IgD-negative memory B cell (primary cell): ENCODE measurements around the gene DSCAM. TPM values are rescaled to one million over a fixed set of nuclear protein-coding genes. Genes with fewer than 3 reads are reported as not detected.

Experiments used
- H3K27ac Mint-ChIP-seq, 3 donors: one replicate each; pipeline ENCODE4 v1.8.0; 2020 to 2022; ENCODE audit warnings: mild to moderate bottlenecking in 3 of 3, mixed read lengths in 3 of 3, moderate library complexity in 1 of 3
- H3K27me3 Mint-ChIP-seq: one replicate; pipeline ENCODE4 v1.8.0; 2021; ENCODE audit warnings: mixed read lengths
- H3K36me3 Mint-ChIP-seq: one replicate; pipeline ENCODE4 v1.8.0; 2020; ENCODE audit warnings: mild to moderate bottlenecking, mixed read lengths
- H3K4me1 Mint-ChIP-seq, 3 donors: one replicate each; pipeline ENCODE4 v1.8.0; 2020 to 2022; ENCODE audit warnings: mixed read lengths in 3 of 3, mild to moderate bottlenecking in 1 of 3
- H3K4me3 Mint-ChIP-seq, 4 donors: one replicate each; pipeline ENCODE4 v1.8.0; 2020 to 2022; ENCODE audit warnings: mild to moderate bottlenecking in 4 of 4, mixed read lengths in 4 of 4, moderate library complexity in 3 of 4
- H3K9me3 Mint-ChIP-seq, 3 donors: one replicate each; pipeline ENCODE4 v1.8.0; 2020 to 2021; ENCODE audit warnings: mixed read lengths in 3 of 3, mild to moderate bottlenecking in 1 of 3
- polyA plus RNA-seq: library from polyadenylated mRNA; unstranded; fragments of 300-500 nt; fragmentation: Illumina TruSeq; gene quantifications from one replicate; pipeline ENCODE4 v1.2.3, GENCODE V29; 2021

The DSCAM gene
- polyA plus RNA-seq, 1 donor from 2014 or later = not detected

- Mint-ChIP-seq H3K27ac (no peak overlapping the region), H3K27me3 (no peaks in the 10 kb centered on the region), H3K4me3 (no peak overlapping the region), H3K9me3 (peaks cover 0 to 9% (median 0%) of the 10 kb centered on the region in 3 donors), H3K36me3 (peaks cover 4% of the 10 kb centered on the region), H3K4me1 (no peaks in the 10 kb centered on the region)
These were observed 694.5 kb downstream of the DSCAM start for GRCh38 chr21:40152476-40152875.

GRCh38 chr21:40151611-40152010 lies 695.3 kb downstream of the DSCAM start:
- Mint-ChIP-seq H3K9me3 (peaks cover 0 to 9% (median 0%) of the 10 kb centered on the region in 3 donors), H3K4me1 (no peaks in the 10 kb centered on the region), H3K27ac (no peak overlapping the region), H3K27me3 (no peaks in the 10 kb centered on the region), H3K4me3 (no peak overlapping the region), H3K36me3 (peaks cover 4% of the 10 kb centered on the region)

GRCh38 chr21:40146216-40146837 lies 700.6 kb downstream of the DSCAM start:
- H3K36me3 Mint-ChIP-seq = no peaks in the 10 kb centered on the region
- no peaks in the 10 kb centered on the region for H3K27me3 Mint-ChIP-seq
- H3K27ac Mint-ChIP-seq = no peak overlapping the region
- H3K4me1 Mint-ChIP-seq = peaks cover 0 to 1% (median 0%) of the 10 kb centered on the region in 3 donors
- H3K9me3 Mint-ChIP-seq = peaks cover 0 to 2% (median 0%) of the 10 kb centered on the region in 3 donors
- no peak overlapping the region for H3K4me3 Mint-ChIP-seq

- Mint-ChIP-seq H3K4me1 (peaks cover 0 to 1% (median 0%) of the 10 kb centered on the region in 3 donors), H3K4me3 (no peak overlapping the region), H3K27me3 (no peaks in the 10 kb centered on the region), H3K27ac (no peak overlapping the region), H3K36me3 (no peaks in the 10 kb centered on the region), H3K9me3 (peaks cover 0 to 2% (median 0%) of the 10 kb centered on the region in 3 donors)
These were observed 703.0 kb downstream of the DSCAM start for GRCh38 chr21:40143822-40144525.

- Mint-ChIP-seq H3K27ac (peak overlapping the region in 1 of 3 donors; percentile 61), H3K9me3 (peaks cover 0 to 2% (median 0%) of the 10 kb centered on the region in 3 donors), H3K27me3 (no peaks in the 10 kb centered on the region), H3K36me3 (no peaks in the 10 kb centered on the region), H3K4me3 (no peak overlapping the region), H3K4me1 (peaks cover 0 to 1% (median 0%) of the 10 kb centered on the region in 3 donors)
These were observed 705.3 kb downstream of the DSCAM start for GRCh38 chr21:40141621-40142020.

- Mint-ChIP-seq H3K4me1 (peaks cover 0 to 1% (median 0%) of the 10 kb centered on the region in 3 donors), H3K9me3 (no peaks in the 10 kb centered on the region), H3K27ac (no peak overlapping the region), H3K4me3 (no peak overlapping the region), H3K36me3 (no peaks in the 10 kb centered on the region), H3K27me3 (no peaks in the 10 kb centered on the region)
These were observed 706.3 kb downstream of the DSCAM start for GRCh38 chr21:40140675-40141074.

- Mint-ChIP-seq H3K36me3 (no peaks in the 10 kb centered on the region), H3K27ac (no peak overlapping the region), H3K9me3 (peaks cover 0 to 2% (median 0%) of the 10 kb centered on the region in 3 donors), H3K27me3 (no peaks in the 10 kb centered on the region), H3K4me1 (peaks cover 0 to 1% (median 0%) of the 10 kb centered on the region in 3 donors), H3K4me3 (no peak overlapping the region)
These were observed 707.3 kb downstream of the DSCAM start for GRCh38 chr21:40139636-40140035.

GRCh38 chr21:40136571-40136970 lies 710.4 kb downstream of the DSCAM start:
- Mint-ChIP-seq H3K36me3 (no peaks in the 10 kb centered on the region), H3K27me3 (no peaks in the 10 kb centered on the region), H3K9me3 (peaks cover 0 to 4% (median 2%) of the 10 kb centered on the region in 3 donors), H3K4me1 (no peaks in the 10 kb centered on the region), H3K4me3 (no peak overlapping the region), H3K27ac (peak overlapping the region in 1 of 3 donors; percentile 22)

- Mint-ChIP-seq H3K27ac (no peak overlapping the region), H3K4me3 (peak overlapping the region in 1 of 4 donors; percentile 58), H3K9me3 (peaks cover 0 to 4% (median 2%) of the 10 kb centered on the region in 3 donors), H3K36me3 (no peaks in the 10 kb centered on the region), H3K27me3 (no peaks in the 10 kb centered on the region), H3K4me1 (no peaks in the 10 kb centered on the region)
These were observed 712.0 kb downstream of the DSCAM start for GRCh38 chr21:40134731-40135492.

GRCh38 chr21:40130476-40130875 lies 716.5 kb downstream of the DSCAM start:
- H3K36me3 Mint-ChIP-seq = no peaks in the 10 kb centered on the region
- H3K4me3 Mint-ChIP-seq = no peak overlapping the region
- no peaks in the 10 kb centered on the region for H3K27me3 Mint-ChIP-seq
- H3K9me3 Mint-ChIP-seq = peaks cover 3 to 4% (median 3%) of the 10 kb centered on the region in 3 donors
- no peak overlapping the region for H3K27ac Mint-ChIP-seq
- H3K4me1 Mint-ChIP-seq = no peaks in the 10 kb centered on the region

GRCh38 chr21:40129809-40130208 lies 717.1 kb downstream of the DSCAM start:
- Mint-ChIP-seq H3K9me3 (peaks cover 3 to 4% (median 3%) of the 10 kb centered on the region in 3 donors), H3K27me3 (no peaks in the 10 kb centered on the region), H3K4me1 (no peaks in the 10 kb centered on the region), H3K27ac (no peak overlapping the region), H3K36me3 (no peaks in the 10 kb centered on the region), H3K4me3 (no peak overlapping the region)

- H3K9me3 Mint-ChIP-seq = peaks cover 3 to 5% (median 4%) of the 10 kb centered on the region in 3 donors
- H3K36me3 Mint-ChIP-seq = no peaks in the 10 kb centered on the region
These were observed 718.1 kb downstream of the DSCAM start for GRCh38 chr21:40128891-40129290.

GRCh38 chr21:40120940-40121575 lies 725.9 kb downstream of the DSCAM start:
- H3K4me1 Mint-ChIP-seq = peaks cover 0 to 2% (median 0%) of the 10 kb centered on the region in 3 donors
- peaks cover 3 to 9% (median 4%) of the 10 kb centered on the region in 3 donors for H3K9me3 Mint-ChIP-seq
- H3K4me3 Mint-ChIP-seq = no peak overlapping the region
- no peaks in the 10 kb centered on the region for H3K27me3 Mint-ChIP-seq
- H3K36me3 Mint-ChIP-seq = no peaks in the 10 kb centered on the region
- no peak overlapping the region for H3K27ac Mint-ChIP-seq

More at GRCh38 chr21:40128891-40129290, 718.1 kb downstream of the DSCAM start:
- no peak overlapping the region for H3K4me3 Mint-ChIP-seq
- H3K27me3 Mint-ChIP-seq = no peaks in the 10 kb centered on the region
- no peaks in the 10 kb centered on the region for H3K4me1 Mint-ChIP-seq
- no peak overlapping the region for H3K27ac Mint-ChIP-seq

- no peak overlapping the region for H3K4me3 Mint-ChIP-seq
- H3K4me1 Mint-ChIP-seq = peaks cover 0 to 2% (median 0%) of the 10 kb centered on the region in 3 donors
- H3K27ac Mint-ChIP-seq = no peak overlapping the region
- no peaks in the 10 kb centered on the region for H3K27me3 Mint-ChIP-seq
- H3K9me3 Mint-ChIP-seq = peaks cover 5 to 16% (median 5%) of the 10 kb centered on the region in 3 donors
- H3K36me3 Mint-ChIP-seq = no peaks in the 10 kb centered on the region
These were observed 728.4 kb downstream of the DSCAM start for GRCh38 chr21:40118527-40118926.
